Measurements from ENCODE around the gene POMGNT1.

POMGNT1 gene

GRCh38 chr1:46206399-46206798 is 8.2 kb upstream of the POMGNT1 start:
- DNase-seq, result no peak

GRCh38 chr1:46205791-46206190 is 7.6 kb upstream of the POMGNT1 start:
- no peak for DNase-seq

- no peak for DNase-seq
Observed at GRCh38 chr1:46205141-46205540, 6.9 kb upstream of the POMGNT1 start.

- no peak for DNase-seq
Observed at GRCh38 chr1:46204406-46204742, 6.1 kb upstream of the POMGNT1 start.

GRCh38 chr1:46203738-46204405 is 5.6 kb upstream of the POMGNT1 start:
- DNase-seq, result peak in 1 of 2 experiments; percentile 41

- no peak for DNase-seq
Observed at GRCh38 chr1:46199233-46199749, 1.1 kb upstream of the POMGNT1 start.

GRCh38 chr1:46197560-46197963 is 672 bp downstream of the POMGNT1 start:
- no peak for DNase-seq

GRCh38 chr1:46196609-46197008 is 1.6 kb downstream of the POMGNT1 start:
- DNase-seq, result no peak

- no peak for DNase-seq
Observed at GRCh38 chr1:46194641-46195193, 3.5 kb downstream of the POMGNT1 start.

- DNase-seq, result no peak
Observed at GRCh38 chr1:46193984-46194570, 4.2 kb downstream of the POMGNT1 start.

GRCh38 chr1:46193285-46193684 is 4.9 kb downstream of the POMGNT1 start:
- DNase-seq, result no peak

GRCh38 chr1:46192171-46192570 is 6.1 kb downstream of the POMGNT1 start:
- DNase-seq, result no peak

- DNase-seq, result no peak
Observed at GRCh38 chr1:46191033-46191701, 7.1 kb downstream of the POMGNT1 start.

GRCh38 chr1:46190539-46190938 is 7.7 kb downstream of the POMGNT1 start:
- no peak for DNase-seq

GRCh38 chr1:46188295-46189030 is 9.8 kb downstream of the POMGNT1 start:
- DNase-seq, result no peak

GRCh38 chr1:46187106-46187869 is 10.9 kb downstream of the POMGNT1 start:
- DNase-seq, result no peak

- DNase-seq, result no peak
Observed at GRCh38 chr1:46186076-46186475, 12.2 kb downstream of the POMGNT1 start.

GRCh38 chr1:46184920-46185658 is 13.1 kb downstream of the POMGNT1 start:
- no peak for DNase-seq

GRCh38 chr1:46183926-46184557 is 14.2 kb downstream of the POMGNT1 start:
- no peak for DNase-seq

GRCh38 chr1:46183079-46183847 is 15.0 kb downstream of the POMGNT1 start:
- no peak for DNase-seq

Measured in cerebellar nuclear complex (tissue), 1 donor.